GM19240 (cell line): ENCODE results near the gene KCP.

Experiments used
- DNase-seq: peaks from one replicate; pipeline ENCODE4 v3.0.0; 2011; ENCODE audit warnings: low spot score; ENCODE audit not compliant: insufficient read length

The KCP gene

GRCh38 chr7:128887169-128888038 is 23.1 kb downstream of the KCP start:
- no peak for DNase-seq

- DNase-seq, result no peak
These were observed 23.9 kb downstream of the KCP start for GRCh38 chr7:128886391-128887168.

GRCh38 chr7:128885370-128886187 is 24.9 kb downstream of the KCP start:
- no peak for DNase-seq

- DNase-seq, result no peak
These were observed 25.7 kb downstream of the KCP start for GRCh38 chr7:128884561-128885369.

GRCh38 chr7:128883622-128884448 is 26.7 kb downstream of the KCP start:
- DNase-seq, result peak; percentile 99

GRCh38 chr7:128882134-128882533 is 28.4 kb downstream of the KCP start:
- no peak for DNase-seq

GRCh38 chr7:128881458-128882125 is 28.9 kb downstream of the KCP start:
- no peak for DNase-seq

- no peak for DNase-seq
These were observed 29.6 kb downstream of the KCP start for GRCh38 chr7:128880791-128881457.

- DNase-seq, result no peak
These were observed 30.4 kb downstream of the KCP start for GRCh38 chr7:128879939-128880746.

GRCh38 chr7:128879461-128879938 is 31.0 kb downstream of the KCP start:
- no peak for DNase-seq

GRCh38 chr7:128878226-128879105 is 32.0 kb downstream of the KCP start:
- DNase-seq, result no peak

GRCh38 chr7:128877756-128878120 is 32.8 kb downstream of the KCP start:
- DNase-seq, result no peak

GRCh38 chr7:128876978-128877755 is 33.3 kb downstream of the KCP start:
- no peak for DNase-seq

GRCh38 chr7:128876586-128876977 is 33.9 kb downstream of the KCP start:
- DNase-seq, result no peak

- DNase-seq, result no peak
These were observed 34.4 kb downstream of the KCP start for GRCh38 chr7:128876127-128876526.

GRCh38 chr7:128875523-128875948 is 35.0 kb downstream of the KCP start:
- DNase-seq, result no peak
